ENCODE measurements around the gene SMNDC1.

DNA sequence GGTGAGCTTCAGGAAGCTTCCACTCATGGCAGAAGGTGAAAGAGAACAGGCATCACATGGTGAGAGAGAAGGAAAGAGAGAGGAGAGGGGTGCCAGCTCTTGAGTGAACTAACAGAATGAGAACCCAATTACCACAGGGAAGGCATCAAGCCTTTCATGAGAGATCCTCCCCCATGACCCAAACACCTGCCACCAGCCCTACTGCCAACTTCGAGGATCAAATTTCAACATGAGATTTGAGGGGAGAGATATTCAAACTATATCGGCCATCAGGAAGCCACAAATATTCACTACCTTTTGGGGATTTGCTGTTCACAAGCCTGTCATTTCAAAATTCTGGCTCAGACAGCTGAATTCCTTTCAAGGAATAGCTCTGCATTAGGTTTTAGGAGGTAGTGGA is 39.9 kb upstream of the SMNDC1 start:
- no peak for TF ChIP-seq EZH2 (IDR thresholded peaks at IDR 0.05)
- no peak for TF ChIP-seq POLR2AphosphoS5 (IDR thresholded peaks at IDR 0.05; ENCODE audit: borderline replicate concordance, low read depth, low read length)

All from SK-N-MC (cell line).